Type B pancreatic cell (in vitro differentiated cells): ENCODE measurements around the gene IGSF8. TPM values are rescaled to one million over a fixed set of nuclear protein-coding genes. Genes with fewer than 3 reads are reported as not detected.

ENCODE experiments used
- DNase-seq: peaks from one replicate; pipeline ENCODE4 v3.0.0; 2021; ENCODE audit warnings: mixed read lengths; ENCODE audit not compliant: unreplicated experiment; ENCODE audit errors: extremely low spot score
- H3K27ac Mint-ChIP-seq: 2 replicates; pipeline ENCODE4 v1.8.0; 2021; ENCODE audit warnings: mild to moderate bottlenecking, mixed read lengths
- H3K27me3 Mint-ChIP-seq: 2 replicates; pipeline ENCODE4 v1.8.0; 2021; ENCODE audit warnings: mixed read lengths
- H3K36me3 Mint-ChIP-seq: 2 replicates; pipeline ENCODE4 v1.8.0; 2021; ENCODE audit warnings: mixed read lengths
- H3K4me1 Mint-ChIP-seq: one replicate; pipeline ENCODE4 v1.8.0; 2021; ENCODE audit warnings: mixed read lengths; ENCODE audit not compliant: unreplicated experiment
- H3K4me3 Mint-ChIP-seq: 2 replicates; pipeline ENCODE4 v1.8.0; 2021; ENCODE audit warnings: mild to moderate bottlenecking, mixed read lengths
- H3K9me3 Mint-ChIP-seq: 2 replicates; pipeline ENCODE4 v1.8.0; 2021; ENCODE audit warnings: mixed read lengths
- total RNA-seq: library from RNA; stranded (reverse); gene quantifications from 2 replicates; pipeline ENCODE4 v1.2.1, GENCODE V29; 2021; ENCODE audit warnings: low replicate concordance
- TF ChIP-seq, protein P1 (sequence below): fragments of 200-600 bp; sonication (generic); conservative IDR thresholded peaks from 2 replicates; pipeline ENCODE4 v1.5.0; 2021; ENCODE audit warnings: antibody characterized with exemption, mild to moderate bottlenecking

The IGSF8 gene
- total RNA-seq, 1 donor from 2014 or later, result 27.7 TPM

DNA sequence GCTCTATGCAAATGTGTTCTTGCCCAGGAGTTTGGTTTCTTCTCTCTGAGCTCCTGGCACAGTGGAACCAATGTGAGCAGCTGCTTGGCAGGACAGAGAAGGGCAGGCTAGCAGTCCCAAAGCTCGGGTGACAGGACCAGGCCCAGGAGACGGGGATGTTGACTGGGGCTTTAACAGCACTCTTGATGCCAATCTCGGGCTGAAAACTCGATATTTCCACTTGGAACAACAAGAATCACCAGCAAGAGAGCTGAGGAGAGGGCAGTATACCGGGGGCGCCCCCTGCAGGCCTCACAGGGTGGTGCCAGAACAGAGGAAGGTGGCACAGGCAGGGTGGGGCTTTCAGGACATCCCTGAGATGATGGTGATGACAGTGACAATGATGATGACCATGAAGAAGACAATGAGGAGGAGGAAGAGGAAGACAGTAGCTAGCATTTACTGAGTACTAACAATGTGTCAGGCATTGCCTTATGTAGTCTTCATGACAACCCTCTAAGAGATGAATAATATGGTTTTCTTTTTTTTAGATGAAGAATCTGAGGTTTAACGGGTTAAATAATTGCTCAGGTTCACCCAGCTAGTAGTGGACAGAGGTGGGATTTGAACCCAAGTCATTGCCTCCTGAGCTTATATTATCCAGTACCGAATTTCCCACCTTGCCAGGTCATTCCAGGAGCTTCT is 19.8 kb downstream of the IGSF8 start:
- DNase-seq, result no peak
- Mint-ChIP-seq H3K9me3 (no peaks in the 10 kb centered on the region), H3K4me1 (no peaks in the 10 kb centered on the region), H3K36me3 (no peaks in the 10 kb centered on the region), H3K4me3 (no peak overlapping the region), H3K27me3 (peaks cover 89% of the 10 kb centered on the region), H3K27ac (no peak overlapping the region)
- TF ChIP-seq, protein P1, sequence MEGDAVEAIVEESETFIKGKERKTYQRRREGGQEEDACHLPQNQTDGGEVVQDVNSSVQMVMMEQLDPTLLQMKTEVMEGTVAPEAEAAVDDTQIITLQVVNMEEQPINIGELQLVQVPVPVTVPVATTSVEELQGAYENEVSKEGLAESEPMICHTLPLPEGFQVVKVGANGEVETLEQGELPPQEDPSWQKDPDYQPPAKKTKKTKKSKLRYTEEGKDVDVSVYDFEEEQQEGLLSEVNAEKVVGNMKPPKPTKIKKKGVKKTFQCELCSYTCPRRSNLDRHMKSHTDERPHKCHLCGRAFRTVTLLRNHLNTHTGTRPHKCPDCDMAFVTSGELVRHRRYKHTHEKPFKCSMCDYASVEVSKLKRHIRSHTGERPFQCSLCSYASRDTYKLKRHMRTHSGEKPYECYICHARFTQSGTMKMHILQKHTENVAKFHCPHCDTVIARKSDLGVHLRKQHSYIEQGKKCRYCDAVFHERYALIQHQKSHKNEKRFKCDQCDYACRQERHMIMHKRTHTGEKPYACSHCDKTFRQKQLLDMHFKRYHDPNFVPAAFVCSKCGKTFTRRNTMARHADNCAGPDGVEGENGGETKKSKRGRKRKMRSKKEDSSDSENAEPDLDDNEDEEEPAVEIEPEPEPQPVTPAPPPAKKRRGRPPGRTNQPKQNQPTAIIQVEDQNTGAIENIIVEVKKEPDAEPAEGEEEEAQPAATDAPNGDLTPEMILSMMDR, result peak; percentile 82

DNA sequence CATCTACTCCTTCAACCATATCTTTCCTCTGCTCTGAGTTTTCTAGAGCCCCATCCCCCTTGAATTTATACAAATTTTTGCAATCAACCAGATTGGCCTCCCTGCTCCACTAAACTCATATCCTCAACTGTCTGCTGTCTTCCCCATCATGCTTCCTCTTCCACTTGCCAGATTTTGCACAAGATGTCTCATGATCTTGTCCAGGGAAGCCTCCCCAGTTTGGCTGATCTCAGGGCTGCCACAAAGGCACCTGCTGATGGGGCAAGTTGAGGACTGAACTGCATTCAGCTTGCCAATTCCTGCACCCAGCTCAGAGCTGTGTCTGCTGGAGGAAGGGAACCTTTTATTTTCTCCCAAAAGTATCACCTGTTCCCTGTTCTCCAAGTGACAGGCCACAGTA is 20.9 kb downstream of the IGSF8 start:
- no peaks in the 10 kb centered on the region for H3K9me3 Mint-ChIP-seq
- DNase-seq, result no peak
- no peak overlapping the region for H3K27ac Mint-ChIP-seq
- no peaks in the 10 kb centered on the region for H3K4me1 Mint-ChIP-seq
- H3K36me3 Mint-ChIP-seq, result no peaks in the 10 kb centered on the region
- H3K4me3 Mint-ChIP-seq, result no peak overlapping the region
- TF ChIP-seq, protein P1, result no peak
- peaks cover 90% of the 10 kb centered on the region for H3K27me3 Mint-ChIP-seq

DNA sequence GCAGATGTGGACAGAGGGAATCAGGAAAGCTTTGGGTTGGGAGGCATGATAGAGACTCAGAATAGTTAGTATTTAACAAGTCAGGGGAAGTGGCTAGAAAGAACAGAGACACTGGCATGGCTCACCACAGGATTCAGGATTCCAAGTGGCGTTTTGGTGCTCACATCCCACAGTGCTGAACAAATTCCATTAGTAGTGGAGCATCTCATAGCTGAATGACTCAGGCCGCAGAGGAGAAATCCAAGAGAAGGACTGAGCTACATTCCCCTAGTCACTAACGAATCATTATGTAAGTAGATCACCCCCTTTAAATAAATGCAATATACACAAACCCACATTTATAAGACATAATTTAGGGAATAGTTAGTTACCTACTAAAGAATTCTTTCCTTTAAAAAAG is 22.1 kb downstream of the IGSF8 start:
- TF ChIP-seq, protein P1, result no peak
- H3K4me1 Mint-ChIP-seq, result no peaks in the 10 kb centered on the region
- no peak overlapping the region for H3K27ac Mint-ChIP-seq
- H3K36me3 Mint-ChIP-seq, result no peaks in the 10 kb centered on the region
- H3K9me3 Mint-ChIP-seq, result no peaks in the 10 kb centered on the region
- peaks cover 90% of the 10 kb centered on the region for H3K27me3 Mint-ChIP-seq
- H3K4me3 Mint-ChIP-seq, result no peak overlapping the region
- DNase-seq, result no peak

DNA sequence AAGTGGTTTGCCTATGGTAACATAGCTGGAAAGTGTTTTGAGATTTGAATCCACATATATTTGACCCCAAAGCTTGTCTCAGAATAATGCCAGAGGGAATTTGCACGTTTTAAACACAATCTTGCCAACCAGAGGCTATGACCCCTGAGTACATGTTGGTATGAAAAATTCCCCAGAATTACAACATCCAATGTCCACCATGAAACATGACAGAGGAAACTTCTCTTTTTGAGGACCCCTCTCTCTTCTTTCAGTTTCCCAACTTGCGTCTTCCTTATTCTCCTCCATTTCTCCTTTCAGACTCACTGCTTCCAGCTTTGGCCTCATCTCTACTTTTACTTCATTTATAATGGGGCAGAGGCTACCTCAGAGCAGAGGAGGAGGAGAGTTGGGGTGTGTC is 22.6 kb downstream of the IGSF8 start:
- no peak for DNase-seq
- Mint-ChIP-seq H3K4me1 (no peaks in the 10 kb centered on the region), H3K4me3 (no peak overlapping the region), H3K36me3 (no peaks in the 10 kb centered on the region), H3K9me3 (no peaks in the 10 kb centered on the region), H3K27me3 (peaks cover 89% of the 10 kb centered on the region), H3K27ac (no peak overlapping the region)
- TF ChIP-seq, protein P1, result no peak

DNA sequence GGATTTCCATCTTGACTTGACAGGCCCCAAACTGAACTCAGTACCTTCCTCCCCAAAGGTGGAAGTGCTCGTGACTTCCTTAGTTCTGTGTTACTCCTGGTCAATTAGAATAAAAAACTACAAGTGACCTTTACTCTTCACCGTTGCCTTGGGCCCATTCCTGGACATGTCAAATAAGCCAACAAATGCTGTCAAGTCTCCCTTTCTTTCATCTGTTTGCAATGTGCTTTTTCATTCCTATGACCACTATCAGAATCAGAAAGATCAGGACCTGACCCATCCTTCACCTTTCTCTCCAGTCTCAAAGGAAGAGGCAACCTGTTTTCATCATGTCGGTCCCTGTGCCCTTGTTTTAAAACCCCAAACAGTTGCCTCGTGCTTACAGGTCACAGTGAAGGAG is 23.6 kb downstream of the IGSF8 start:
- Mint-ChIP-seq H3K36me3 (no peaks in the 10 kb centered on the region), H3K4me1 (peaks cover 7% of the 10 kb centered on the region), H3K4me3 (no peak overlapping the region), H3K27ac (no peak overlapping the region), H3K27me3 (peaks cover 88% of the 10 kb centered on the region), H3K9me3 (no peaks in the 10 kb centered on the region)
- no peak for DNase-seq
- TF ChIP-seq, protein P1, result no peak

DNA sequence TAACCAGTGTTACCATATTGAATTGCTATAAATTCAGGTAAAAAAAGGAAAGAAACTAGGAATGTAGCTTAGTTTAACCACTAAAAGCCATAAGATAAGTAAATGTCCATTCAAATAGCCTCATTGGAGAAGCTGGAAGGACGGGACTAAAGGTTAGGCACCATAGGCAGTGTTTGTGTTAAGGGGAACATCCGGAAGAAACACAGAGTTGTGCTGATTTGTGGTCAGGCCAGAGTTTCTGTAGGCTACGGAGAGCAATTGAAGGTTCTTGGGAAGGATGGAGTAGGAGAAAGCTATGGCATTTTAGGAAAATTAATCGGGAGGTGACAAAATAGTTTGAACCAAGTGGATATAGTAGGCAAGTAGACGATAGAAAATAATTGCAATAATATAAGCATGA is 27.1 kb downstream of the IGSF8 start:
- DNase-seq, result no peak
- Mint-ChIP-seq H3K36me3 (no peaks in the 10 kb centered on the region), H3K27ac (no peak overlapping the region), H3K4me1 (peaks cover 13% of the 10 kb centered on the region), H3K4me3 (no peak overlapping the region), H3K27me3 (peaks cover 90% of the 10 kb centered on the region), H3K9me3 (no peaks in the 10 kb centered on the region)
- TF ChIP-seq, protein P1, result no peak
